OCI-LY7 (cell line): ENCODE measurements around the gene DDX39A. TPM values are rescaled to one million over a fixed set of nuclear protein-coding genes. Genes with fewer than 3 reads are reported as not detected.
"Not testable (repeated sequence)": the region's sequence is repeated elsewhere in the genome, so short reads cannot be mapped to it uniquely, and the experiment has no call there.

Experiments used
- BruUV-seq: library from RNA; stranded (reverse); fragments of 400-500 nt; replicated peaks from 2 replicates; lab custom pipeline; 2021; lab: Mats Ljungman, UMichigan
- CTCF ChIA-PET: fragments of 300-600 bp; sonication (Branson Sonifier 250); formaldehyde crosslinking; loops from one replicate; lab custom pipeline; 2022; ENCODE audit warnings: antibody characterized with exemption; ENCODE audit not compliant: unreplicated experiment; lab: Charles Lee
- POLR2A ChIA-PET: fragments of 300-600 bp; sonication (Branson Sonifier 250); formaldehyde crosslinking; loops from one replicate; lab custom pipeline; 2022; ENCODE audit warnings: antibody characterized with exemption; lab: Charles Lee
- DNase-seq: peaks from one replicate; pipeline ENCODE4 v3.0.0-alpha.2; 2015; ENCODE audit warnings: low spot score
- H2AFZ ChIP-seq: fragments of 200-600 bp; sonication (generic), shearing (Covaris generic); 2 replicates; pipeline ENCODE4 v1.6.1; 2014; ENCODE audit warnings: mild to moderate bottlenecking, antibody characterized with exemption, low read length, moderate library complexity
- H3K27ac ChIP-seq: fragments of 200-600 bp; sonication (generic); 2 replicates; pipeline ENCODE4 v1.5.1; 2014; ENCODE audit warnings: mixed run types, low read depth, mild to moderate bottlenecking, moderate library complexity, low read length, inconsistent platforms; ENCODE audit not compliant: poor library complexity, severe bottlenecking
- H3K36me3 ChIP-seq: fragments of 200-600 bp; sonication (generic); 2 replicates; pipeline ENCODE4 v1.6.1; 2014; ENCODE audit warnings: mild to moderate bottlenecking, antibody characterized with exemption, low read length, moderate library complexity, mixed read lengths; ENCODE audit not compliant: insufficient read depth
- H3K4me1 ChIP-seq: fragments of 200-600 bp; sonication (generic); 2 replicates; pipeline ENCODE4 v1.5.1; 2014; ENCODE audit warnings: mild to moderate bottlenecking, low read length; ENCODE audit not compliant: insufficient read depth, poor library complexity, severe bottlenecking
- H3K4me2 ChIP-seq: fragments of 200-600 bp; sonication (generic); 2 replicates; pipeline ENCODE4 v1.6.1; 2014; ENCODE audit warnings: mild to moderate bottlenecking, low read length
- H3K4me3 ChIP-seq: fragments of 200-600 bp; sonication (generic); 2 replicates; pipeline ENCODE4 v1.5.1; 2014; ENCODE audit warnings: mild to moderate bottlenecking, low read depth, low read length; ENCODE audit not compliant: poor library complexity, severe bottlenecking
- H3K79me2 ChIP-seq: fragments of 200-600 bp; sonication (generic); 2 replicates; pipeline ENCODE4 v1.6.1; 2016; ENCODE audit warnings: low read depth, mild to moderate bottlenecking, low read length, moderate library complexity, mixed read lengths; ENCODE audit not compliant: insufficient read depth
- H3K9me2 ChIP-seq: fragments of 200-600 bp; sonication (generic); 2 replicates; pipeline ENCODE4 v1.6.1; 2016; ENCODE audit warnings: mild to moderate bottlenecking, low read length, mixed read lengths; ENCODE audit not compliant: insufficient read depth
- H3K9me3 ChIP-seq: fragments of 200-600 bp; sonication (generic); 2 replicates; pipeline ENCODE4 v1.6.1; 2014; ENCODE audit warnings: mild to moderate bottlenecking, mixed run types, low read length, mixed read lengths
- H4K20me1 ChIP-seq: fragments of 200-600 bp; sonication (generic); 2 replicates; pipeline ENCODE4 v1.6.1; 2014; ENCODE audit warnings: mild to moderate bottlenecking, antibody characterized with exemption, low read length, moderate library complexity, mixed read lengths; ENCODE audit not compliant: insufficient read depth
- EZH2phosphoT487 ChIP-seq: fragments of 200-600 bp; sonication (generic); IDR thresholded peaks from 2 replicates; pipeline ENCODE4 v1.6.1; 2018; ENCODE audit warnings: low read depth, borderline replicate concordance, mild to moderate bottlenecking, mixed run types, antibody characterized with exemption, low read length, moderate library complexity, mixed read lengths
- intact Hi-C: fragments of 100-400 bp; cut with micrococcal nuclease; formaldehyde crosslinking; loops from one replicate; pipeline ENCODE4 v1.10.0; 2022; ENCODE audit not compliant: unreplicated experiment
- total RNA-seq, 2 experiments: library from RNA; depleted of rRNA in 1 of 2; stranded (reverse); fragments of >200 nt in 1 of 2; shearing (Covaris generic) in 1 of 2; gene quantifications; 2 replicates each; pipeline ENCODE4 v1.2.3, GENCODE V29; 2014 to 2022
- TF ChIP-seq, protein P1 (sequence below): fragments of 200-600 bp; sonication (generic); conservative IDR thresholded peaks from 2 replicates; pipeline ENCODE4 v1.5.1; 2014; ENCODE audit warnings: mild to moderate bottlenecking, antibody characterized with exemption, low read length, moderate library complexity, mixed read lengths

Gene DDX39A
- total RNA-seq, 2 experiments from 2014 or later = 294 to 474 TPM

DNA sequence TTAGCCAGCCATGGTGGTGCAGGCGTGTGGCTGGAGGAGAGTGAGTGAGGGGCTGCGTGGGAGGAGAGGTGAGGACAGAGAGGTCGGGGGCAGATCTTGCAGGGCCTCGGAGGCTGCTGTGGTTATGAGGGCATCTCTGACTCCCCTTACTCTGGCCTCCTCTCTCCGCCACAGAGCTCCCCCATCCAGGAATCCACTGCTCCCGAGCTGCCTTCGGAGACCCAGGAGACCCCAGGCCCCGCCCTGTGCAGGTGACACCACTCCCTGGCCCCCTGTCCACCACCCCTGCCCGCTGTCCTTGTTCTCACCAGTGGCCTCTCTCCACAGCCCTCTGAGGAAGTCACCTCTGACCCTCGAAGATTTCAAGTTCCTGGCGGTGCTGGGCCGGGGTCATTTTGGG is 48.2 kb upstream of the DDX39A start:
- peaks cover 85% of the 10 kb centered on the region for H3K36me3 ChIP-seq
- no peak for TF ChIP-seq EZH2phosphoT487
- TF ChIP-seq, protein P1, sequence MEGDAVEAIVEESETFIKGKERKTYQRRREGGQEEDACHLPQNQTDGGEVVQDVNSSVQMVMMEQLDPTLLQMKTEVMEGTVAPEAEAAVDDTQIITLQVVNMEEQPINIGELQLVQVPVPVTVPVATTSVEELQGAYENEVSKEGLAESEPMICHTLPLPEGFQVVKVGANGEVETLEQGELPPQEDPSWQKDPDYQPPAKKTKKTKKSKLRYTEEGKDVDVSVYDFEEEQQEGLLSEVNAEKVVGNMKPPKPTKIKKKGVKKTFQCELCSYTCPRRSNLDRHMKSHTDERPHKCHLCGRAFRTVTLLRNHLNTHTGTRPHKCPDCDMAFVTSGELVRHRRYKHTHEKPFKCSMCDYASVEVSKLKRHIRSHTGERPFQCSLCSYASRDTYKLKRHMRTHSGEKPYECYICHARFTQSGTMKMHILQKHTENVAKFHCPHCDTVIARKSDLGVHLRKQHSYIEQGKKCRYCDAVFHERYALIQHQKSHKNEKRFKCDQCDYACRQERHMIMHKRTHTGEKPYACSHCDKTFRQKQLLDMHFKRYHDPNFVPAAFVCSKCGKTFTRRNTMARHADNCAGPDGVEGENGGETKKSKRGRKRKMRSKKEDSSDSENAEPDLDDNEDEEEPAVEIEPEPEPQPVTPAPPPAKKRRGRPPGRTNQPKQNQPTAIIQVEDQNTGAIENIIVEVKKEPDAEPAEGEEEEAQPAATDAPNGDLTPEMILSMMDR = no peak

DNA sequence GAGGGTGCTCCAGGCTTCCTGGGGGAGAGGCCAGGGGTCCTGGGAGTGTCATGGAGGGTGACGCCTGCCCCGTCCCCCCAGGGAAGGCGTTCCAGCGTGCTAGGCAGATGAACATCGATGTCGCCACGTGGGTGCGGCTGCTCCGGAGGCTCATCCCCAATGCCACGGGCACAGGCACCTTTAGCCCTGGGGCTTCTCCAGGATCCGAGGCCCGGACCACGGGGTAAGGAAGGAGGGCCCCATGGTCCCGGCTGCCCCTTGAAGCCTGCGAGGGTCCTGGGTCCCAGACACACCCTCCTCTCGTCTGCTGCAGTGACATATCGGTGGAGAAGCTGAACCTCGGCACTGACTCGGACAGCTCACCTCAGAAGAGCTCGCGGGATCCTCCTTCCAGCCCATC is 44.6 kb upstream of the DDX39A start:
- Histone ChIP-seq H4K20me1 (no peaks in the 10 kb centered on the region), H3K4me3 (no peak overlapping the region), H3K9me3 (no peaks in the 10 kb centered on the region), H3K4me1 (no peaks in the 10 kb centered on the region), H3K36me3 (peaks cover 90% of the 10 kb centered on the region), H3K4me2 (no peak overlapping the region), H3K79me2 (no peaks in the 10 kb centered on the region), H3K27ac (no peak overlapping the region), H2AFZ (no peak overlapping the region), H3K9me2 (no peaks in the 10 kb centered on the region)
- POLR2A ChIA-PET = no interaction called here
- CTCF ChIA-PET = no interaction called here
- no TSS peak for BruUV-seq
- intact Hi-C loops = no loop called here
- TF ChIP-seq, protein P1 = no peak
- TF ChIP-seq EZH2phosphoT487 = no peak
- no peak for DNase-seq

More for the DNA sequence above, 48.2 kb upstream of the DDX39A start:
- H3K9me2 ChIP-seq = no peaks in the 10 kb centered on the region
- no TSS peak for BruUV-seq
- no peaks in the 10 kb centered on the region for H3K4me1 ChIP-seq
- H3K27ac ChIP-seq = no peak overlapping the region
- no peak overlapping the region for H2AFZ ChIP-seq
- ChIA-PET POLR2A (no interaction called here), CTCF (no interaction called here)
- H3K4me3 ChIP-seq = no peak overlapping the region
- no peak for DNase-seq
- intact Hi-C loops = no loop called here
- no peaks in the 10 kb centered on the region for H3K9me3 ChIP-seq
- no peak overlapping the region for H3K4me2 ChIP-seq
- no peaks in the 10 kb centered on the region for H4K20me1 ChIP-seq
- no peaks in the 10 kb centered on the region for H3K79me2 ChIP-seq

DNA sequence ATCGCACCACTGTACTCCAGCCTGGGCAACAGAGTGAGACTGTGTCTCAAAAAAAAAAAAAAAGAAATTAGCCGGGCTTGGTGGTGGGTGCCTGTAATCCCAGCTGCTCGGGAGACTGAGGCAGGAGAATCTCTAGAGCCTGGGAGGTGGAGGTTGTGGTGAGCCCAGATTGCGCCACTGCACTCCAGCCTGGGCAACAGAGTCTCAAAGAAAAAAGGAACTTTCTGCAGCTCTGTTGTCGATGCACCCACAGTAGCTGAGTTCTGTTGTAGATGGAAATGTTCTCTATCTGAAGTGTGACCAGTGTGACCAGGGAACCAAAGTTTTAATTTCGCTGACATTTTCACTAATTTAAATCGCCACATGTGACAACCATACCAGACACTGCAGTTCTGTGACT is 43.3 kb upstream of the DDX39A start:
- intact Hi-C loops, H3K4me2 ChIP-seq, H3K79me2 ChIP-seq, H4K20me1 ChIP-seq, BruUV-seq, H3K27ac ChIP-seq, DNase-seq, H2AFZ ChIP-seq, H3K9me3 ChIP-seq, H3K4me1 ChIP-seq, H3K9me2 ChIP-seq, CTCF ChIA-PET, POLR2A ChIA-PET, H3K4me3 ChIP-seq: not testable (repeated sequence)
- H3K36me3 ChIP-seq = peaks cover 90% of the 10 kb centered on the region
